T-helper 1 cell treated with Interleukin-12 subunit alpha and Interleukin-12 subunit beta and Interleukin-4 antibody, amounts not matched to agents 30 μg/mL and 1 μg/mL, for 36 hours (primary cell): ENCODE measurements around the gene S100A5.
"Not testable (repeated sequence)": the region's sequence is repeated elsewhere in the genome, so short reads cannot be mapped to it uniquely, and the experiment has no call there.

Experiments used
- H3K27ac Mint-ChIP-seq: one replicate; pipeline ENCODE4 v1.8.0; 2021; ENCODE audit warnings: mild to moderate bottlenecking, mixed read lengths
- H3K27me3 Mint-ChIP-seq: one replicate; pipeline ENCODE4 v1.8.0; 2021; ENCODE audit warnings: low read depth, mixed read lengths
- H3K36me3 Mint-ChIP-seq: one replicate; pipeline ENCODE4 v1.8.0; 2021; ENCODE audit warnings: low read depth, mixed read lengths
- H3K4me1 Mint-ChIP-seq: one replicate; pipeline ENCODE4 v1.8.0; 2021; ENCODE audit warnings: low read depth, mixed read lengths
- H3K4me3 Mint-ChIP-seq: one replicate; pipeline ENCODE4 v1.8.0; 2021; ENCODE audit warnings: mild to moderate bottlenecking, moderate library complexity, mixed read lengths
- H3K9me3 Mint-ChIP-seq: one replicate; pipeline ENCODE4 v1.8.0; 2021; ENCODE audit warnings: mixed read lengths

S100A5 gene

DNA sequence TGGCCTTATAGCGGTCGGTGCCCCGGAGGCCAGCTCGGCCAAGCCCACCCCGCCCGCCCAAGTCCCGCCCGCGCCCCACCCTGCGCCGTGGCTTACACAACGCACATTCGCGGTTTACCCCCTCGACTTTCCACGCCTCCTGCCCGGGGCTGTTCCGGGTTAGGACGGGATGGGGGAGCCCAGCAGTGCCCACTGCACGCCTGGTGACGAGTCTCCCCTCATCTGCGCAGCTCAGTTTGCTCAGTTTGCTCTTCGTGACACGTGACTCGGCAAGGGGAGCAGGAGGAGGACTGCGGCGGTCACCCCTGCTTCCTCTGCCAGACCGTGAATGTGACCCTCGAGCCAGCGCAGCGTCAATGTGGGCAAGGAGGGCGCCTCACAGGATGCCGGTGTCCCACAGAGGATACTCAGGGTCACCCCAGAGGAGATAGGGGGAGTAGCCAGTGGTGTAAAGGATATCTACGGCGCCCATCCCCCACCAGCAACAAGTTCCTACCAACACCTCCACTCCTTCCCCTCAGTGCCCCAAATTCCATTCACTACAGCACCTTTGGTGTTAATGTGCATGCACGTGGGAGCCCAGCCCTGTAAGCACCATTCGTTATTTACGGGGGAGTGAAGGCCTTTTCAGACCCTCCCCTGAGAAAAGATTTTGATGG, 4.6 kb downstream of the S100A5 start:
- Mint-ChIP-seq H3K9me3 (no peaks in the 10 kb centered on the region), H3K4me3 (peak overlapping the region; percentile 85), H3K4me1 (peaks cover 69% of the 10 kb centered on the region), H3K36me3 (peaks cover 39% of the 10 kb centered on the region), H3K27me3 (no peaks in the 10 kb centered on the region), H3K27ac (peak overlapping the region; percentile 97)

DNA sequence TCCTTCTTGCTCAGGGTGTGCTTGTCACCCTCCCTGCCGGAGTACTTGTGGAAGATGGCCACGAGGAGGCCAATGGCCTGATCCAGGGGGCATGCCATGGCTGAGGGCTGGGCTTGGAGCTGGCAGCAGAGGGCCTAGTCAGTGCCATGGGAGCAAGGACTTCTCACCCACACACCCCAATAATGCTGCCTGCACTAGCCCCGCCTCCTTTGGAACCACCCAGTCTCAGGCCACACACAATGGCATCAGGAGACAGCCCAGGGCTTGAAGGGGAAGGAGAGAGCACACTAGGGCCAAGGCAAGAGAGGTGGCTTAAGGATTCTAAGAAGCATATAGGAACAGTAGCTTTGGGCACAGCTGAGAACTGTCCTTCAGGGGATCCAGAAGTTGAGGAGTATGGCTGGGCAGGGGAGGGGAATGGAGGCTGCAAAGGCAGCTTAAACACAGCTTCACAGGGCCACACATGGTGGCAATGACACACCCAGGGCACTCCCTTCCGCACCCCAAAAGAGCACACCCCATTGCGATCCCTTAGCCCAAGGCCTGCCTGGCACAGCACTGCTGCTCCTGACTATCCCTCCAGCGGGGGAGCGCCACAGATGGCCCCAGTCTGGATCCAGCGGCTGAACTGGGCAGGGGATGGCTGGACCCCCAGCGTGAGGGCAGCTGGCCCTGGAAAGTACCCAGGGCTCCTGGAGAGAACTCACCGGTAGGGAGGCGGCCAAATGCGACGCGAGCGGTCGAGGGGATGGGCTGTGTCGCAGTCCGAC, 5.3 kb downstream of the S100A5 start, which contains the start of gene S100A6:
TSS of gene S100A6 (minus strand) at position 750 of the 770 bp plus-strand sequence. CDS start at position 98, 652 bp downstream.
- Mint-ChIP-seq H3K36me3 (peaks cover 39% of the 10 kb centered on the region), H3K9me3 (no peaks in the 10 kb centered on the region), H3K4me3 (peak within 1 kb of the TSS; percentile 98), H3K4me1 (peaks cover 66% of the 10 kb centered on the region), H3K27me3 (no peaks in the 10 kb centered on the region), H3K27ac (peak within 1 kb of the TSS; percentile 98)

DNA sequence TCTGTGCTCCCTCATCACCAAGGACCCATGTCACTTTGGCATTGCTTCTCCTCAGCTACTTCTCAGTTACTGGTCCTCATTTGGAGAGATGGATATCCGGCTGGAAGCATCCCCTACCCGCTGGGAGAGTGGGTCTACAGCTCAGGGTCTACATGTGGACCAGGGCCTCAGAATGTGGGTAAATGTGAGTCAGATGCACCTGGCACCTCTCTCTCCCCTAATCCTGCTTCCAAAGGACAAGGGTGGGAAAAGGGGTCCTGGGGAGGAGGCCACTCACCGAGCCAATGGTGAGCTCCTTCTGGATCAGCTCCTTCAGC, 5.9 kb downstream of the S100A5 start:
- H3K36me3 Mint-ChIP-seq, result peaks cover 33% of the 10 kb centered on the region
- H3K4me3 Mint-ChIP-seq, result peak overlapping the region; percentile 98
- no peaks in the 10 kb centered on the region for H3K27me3 Mint-ChIP-seq
- peaks cover 62% of the 10 kb centered on the region for H3K4me1 Mint-ChIP-seq
- H3K9me3 Mint-ChIP-seq, result no peaks in the 10 kb centered on the region
- H3K27ac Mint-ChIP-seq, result peak overlapping the region; percentile 98

DNA sequence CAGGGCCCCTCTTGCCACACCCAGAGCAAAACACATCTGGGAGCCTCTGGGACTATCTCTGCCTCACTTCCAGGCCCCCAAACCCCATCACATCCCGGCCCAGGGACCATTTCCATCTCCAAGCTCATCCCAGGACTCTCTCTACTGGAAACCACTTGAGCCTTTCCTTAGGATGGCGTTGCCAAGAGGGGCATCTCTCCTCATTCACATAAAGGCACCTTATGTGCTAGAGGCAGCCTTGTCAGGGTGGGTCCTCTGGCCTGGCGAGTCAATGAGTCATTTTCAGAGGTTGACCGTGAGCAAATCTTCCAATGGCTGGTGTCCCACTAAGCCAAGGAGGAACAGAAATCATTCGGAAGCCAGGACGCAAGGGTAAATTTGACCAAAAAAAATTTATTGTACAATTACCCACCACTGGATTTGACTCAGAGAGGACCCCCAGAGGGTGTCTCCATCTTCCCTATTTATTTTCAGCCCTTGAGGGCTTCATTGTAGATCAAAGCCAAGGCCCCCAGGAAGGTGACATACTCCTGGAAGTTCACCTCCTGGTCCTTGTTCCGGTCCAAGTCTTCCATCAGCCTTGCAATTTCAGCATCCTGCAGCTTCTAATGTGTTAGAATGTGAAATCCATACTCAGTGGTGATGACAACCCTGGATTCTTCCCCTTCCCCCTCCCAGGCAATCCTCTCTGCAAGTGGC, 6.4 kb downstream of the S100A5 start:
- Mint-ChIP-seq H3K27me3 (no peaks in the 10 kb centered on the region), H3K4me1 (peaks cover 59% of the 10 kb centered on the region), H3K36me3 (peaks cover 31% of the 10 kb centered on the region), H3K4me3 (peak overlapping the region; percentile 98), H3K27ac (peak overlapping the region; percentile 98), H3K9me3 (no peaks in the 10 kb centered on the region)

DNA sequence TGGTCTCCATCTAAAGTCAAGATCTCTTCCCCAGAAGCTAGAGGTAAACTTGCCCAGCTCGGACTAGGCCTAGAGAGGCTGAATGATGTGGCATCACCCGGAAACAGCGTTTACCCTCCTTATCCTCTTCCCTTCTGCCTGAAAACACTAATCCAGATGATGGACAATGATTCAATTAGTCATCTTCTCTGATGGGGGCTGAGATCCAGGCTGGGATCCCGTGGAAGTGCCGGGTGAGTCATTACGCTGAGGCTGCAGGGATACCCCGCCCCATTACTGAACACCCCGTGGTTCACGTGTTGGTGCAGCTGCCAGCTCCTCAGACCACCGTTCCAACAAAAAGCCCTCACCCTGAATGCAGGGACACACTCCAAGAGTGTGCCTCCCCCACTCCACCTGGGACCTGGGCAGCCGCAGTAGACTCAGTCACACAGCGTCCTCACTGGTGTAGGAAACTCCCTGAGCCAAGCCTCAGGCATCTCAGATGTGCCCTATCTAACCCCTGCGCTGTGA, 7.0 kb downstream of the S100A5 start:
- Mint-ChIP-seq H3K4me3 (peak overlapping the region; percentile 98), H3K4me1 (peaks cover 58% of the 10 kb centered on the region), H3K27ac (peak overlapping the region; percentile 96), H3K9me3 (no peaks in the 10 kb centered on the region), H3K36me3 (peaks cover 33% of the 10 kb centered on the region), H3K27me3 (no peaks in the 10 kb centered on the region)

DNA sequence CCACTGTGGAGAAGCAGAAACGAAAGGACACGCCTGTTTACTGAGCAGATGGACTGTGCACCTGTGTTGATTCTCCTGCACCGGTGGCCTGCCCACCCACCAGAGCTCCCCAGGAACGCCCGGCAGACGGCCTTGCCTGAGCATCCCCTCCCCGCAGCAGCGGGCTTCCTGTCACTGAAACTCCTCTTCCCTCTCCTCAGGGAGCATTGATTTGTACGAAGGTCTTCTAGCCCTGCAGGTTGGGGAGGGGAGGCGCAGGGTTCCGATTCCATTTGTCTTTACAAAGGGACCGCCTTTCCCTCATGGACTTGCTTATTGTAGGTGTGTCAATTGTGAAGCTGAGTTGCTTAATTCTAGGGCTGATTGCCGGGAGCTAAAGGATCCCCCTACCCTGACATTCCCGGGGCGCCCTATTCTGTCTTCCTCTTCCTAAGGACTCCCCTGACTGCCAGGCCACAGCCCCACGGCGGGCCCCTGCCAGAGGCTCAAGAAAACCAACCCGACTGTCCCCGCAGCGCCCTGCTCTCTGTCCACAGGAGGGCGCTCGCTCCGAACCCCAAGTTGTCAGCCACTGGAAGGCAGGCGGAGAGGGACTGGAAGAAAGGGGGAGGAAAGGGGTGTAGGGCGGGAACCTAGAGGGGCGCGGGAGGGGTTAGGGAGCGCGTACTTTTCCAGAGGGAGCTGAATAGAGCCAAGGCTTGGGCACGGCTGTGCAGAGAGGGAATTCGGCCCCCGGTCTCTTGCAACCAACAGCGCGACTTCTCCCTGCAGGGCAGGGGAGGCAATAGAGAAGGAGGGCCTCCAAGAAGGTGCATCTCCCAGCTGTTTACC, 7.8 kb downstream of the S100A5 start:
- no peaks in the 10 kb centered on the region for H3K9me3 Mint-ChIP-seq
- peaks cover 33% of the 10 kb centered on the region for H3K36me3 Mint-ChIP-seq
- peak overlapping the region; percentile 98 for H3K4me3 Mint-ChIP-seq
- peaks cover 54% of the 10 kb centered on the region for H3K4me1 Mint-ChIP-seq
- H3K27ac Mint-ChIP-seq, result peak overlapping the region; percentile 96
- no peaks in the 10 kb centered on the region for H3K27me3 Mint-ChIP-seq

DNA sequence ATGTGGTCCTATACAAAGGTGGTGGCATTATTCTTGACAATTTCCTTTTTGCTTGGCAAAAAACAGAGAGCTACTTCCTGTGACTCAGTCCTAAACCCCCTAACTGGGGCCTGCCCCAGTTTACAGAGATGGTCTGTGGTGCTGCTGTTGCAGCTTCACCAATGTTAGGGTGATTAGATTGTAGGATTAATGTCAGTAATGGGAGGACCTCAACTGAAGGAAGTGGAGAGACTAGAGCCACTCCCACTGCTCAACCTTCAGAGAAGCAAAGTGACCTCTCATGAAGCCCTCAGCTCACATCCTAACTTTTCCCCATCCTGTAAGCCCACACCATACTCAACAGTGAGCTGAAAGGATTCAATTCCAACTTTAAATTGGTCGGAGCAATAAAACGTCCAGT, 8.6 kb downstream of the S100A5 start:
- H3K9me3 Mint-ChIP-seq, result no peaks in the 10 kb centered on the region
- H3K4me1 Mint-ChIP-seq, result peaks cover 53% of the 10 kb centered on the region
- no peaks in the 10 kb centered on the region for H3K27me3 Mint-ChIP-seq
- H3K4me3 Mint-ChIP-seq, result peak overlapping the region; percentile 98
- H3K36me3 Mint-ChIP-seq, result peaks cover 33% of the 10 kb centered on the region
- H3K27ac Mint-ChIP-seq, result peak overlapping the region; percentile 96

DNA sequence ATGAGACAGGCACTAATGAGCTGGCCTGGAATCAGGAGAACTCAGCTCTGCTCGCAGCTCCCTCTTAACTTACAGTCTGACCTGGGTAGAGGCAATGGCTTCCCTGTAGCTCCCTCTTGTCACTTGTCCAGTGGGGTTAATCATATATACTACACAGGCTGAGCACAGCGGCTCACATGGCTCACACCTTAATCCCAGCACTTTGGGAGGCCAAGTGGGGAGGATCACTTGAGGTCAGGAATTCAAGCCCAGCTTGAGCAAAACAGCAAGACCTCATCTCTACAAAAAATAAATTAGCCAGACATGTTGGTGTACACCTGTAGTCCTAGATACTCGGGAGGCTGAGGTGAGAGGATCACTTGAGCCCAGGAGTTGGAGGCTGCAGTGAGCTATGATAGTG, 9.1 kb downstream of the S100A5 start:
- Mint-ChIP-seq H3K27me3 (no peaks in the 10 kb centered on the region), H3K9me3 (no peaks in the 10 kb centered on the region), H3K27ac (peak overlapping the region; percentile 63), H3K4me1 (peaks cover 50% of the 10 kb centered on the region), H3K36me3 (peaks cover 33% of the 10 kb centered on the region), H3K4me3 (no peak overlapping the region)

DNA sequence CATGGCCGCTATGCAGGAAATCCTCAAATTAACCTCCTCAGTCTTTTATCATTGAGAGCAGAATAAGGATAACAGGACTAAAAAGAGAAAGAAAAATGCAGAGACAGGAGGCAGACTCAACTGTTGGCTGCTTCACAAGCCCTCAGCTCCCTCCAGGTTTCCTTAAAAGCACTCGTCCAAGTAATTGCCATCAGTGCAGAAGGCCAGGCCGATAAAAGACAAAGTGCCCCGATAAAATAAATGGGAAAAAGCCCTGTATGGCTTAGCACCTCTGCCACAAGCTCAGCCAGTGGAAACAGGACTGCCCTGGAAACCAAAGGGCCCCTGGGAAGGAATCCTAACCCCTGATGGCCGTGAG, 13.1 kb downstream of the S100A5 start:
- Mint-ChIP-seq H3K4me3 (no peak overlapping the region), H3K27ac (no peak overlapping the region), H3K9me3 (no peaks in the 10 kb centered on the region), H3K27me3 (no peaks in the 10 kb centered on the region), H3K36me3 (peaks cover 9% of the 10 kb centered on the region), H3K4me1 (peaks cover 25% of the 10 kb centered on the region)

DNA sequence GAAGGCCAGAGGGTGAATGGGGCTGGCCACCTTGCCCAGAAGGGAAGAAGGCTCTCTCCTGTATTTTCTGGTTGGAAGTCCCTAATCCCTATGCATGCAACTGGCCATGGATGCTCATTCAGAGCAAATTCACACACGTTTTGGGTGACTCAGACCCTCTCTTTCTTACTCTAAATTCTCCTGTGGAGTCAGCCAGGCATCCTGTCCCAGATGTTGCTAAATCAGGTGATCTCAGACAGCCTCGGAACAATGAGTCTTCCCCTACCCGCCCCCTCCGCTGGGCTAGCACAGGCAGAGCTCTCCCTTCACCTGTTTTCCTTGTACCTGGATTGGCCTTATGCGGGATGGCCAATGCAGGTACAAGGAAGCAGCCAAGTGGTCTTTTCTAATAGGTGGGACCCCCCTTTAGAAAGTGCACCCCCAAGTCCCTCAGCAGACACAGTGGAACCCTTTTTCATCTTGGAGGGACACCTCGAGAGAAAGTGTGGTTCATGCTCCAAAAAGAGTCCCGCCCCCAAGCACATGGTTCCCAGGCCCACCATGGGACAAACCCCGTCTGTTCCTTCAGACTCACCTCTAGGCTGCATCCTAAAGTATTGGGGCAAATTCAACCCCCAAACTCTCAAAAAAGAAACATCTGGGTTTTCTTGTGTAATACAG, 13.6 kb downstream of the S100A5 start:
- peaks cover 5% of the 10 kb centered on the region for H3K36me3 Mint-ChIP-seq

DNA sequence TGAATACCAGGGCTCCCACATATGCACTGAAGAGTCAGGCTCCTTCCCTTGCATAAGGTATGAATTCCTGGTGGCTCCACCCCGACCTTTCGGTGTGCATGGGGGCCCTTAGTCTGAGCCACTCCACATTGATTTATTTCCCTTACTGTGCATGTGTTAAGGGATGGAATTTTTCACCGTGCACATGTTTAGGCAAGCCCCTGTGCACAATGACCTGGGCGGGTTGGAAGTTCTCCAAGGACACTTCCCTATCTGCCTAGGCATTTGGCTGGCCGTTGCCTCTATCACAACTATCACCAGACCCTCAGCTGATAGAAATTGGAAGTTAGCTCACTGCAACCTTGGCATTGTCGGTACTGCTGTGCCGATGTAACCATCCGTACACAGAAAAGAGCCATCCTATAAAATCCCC, 14.6 kb downstream of the S100A5 start:
- no peaks in the 10 kb centered on the region for H3K9me3 Mint-ChIP-seq
- H3K27me3 Mint-ChIP-seq, result no peaks in the 10 kb centered on the region
- H3K27ac Mint-ChIP-seq, result no peak overlapping the region
- H3K36me3 Mint-ChIP-seq, result peaks cover 4% of the 10 kb centered on the region
- H3K4me1 Mint-ChIP-seq, result peaks cover 15% of the 10 kb centered on the region
- H3K4me3 Mint-ChIP-seq, result no peak overlapping the region

More for the DNA sequence above, 13.6 kb downstream of the S100A5 start:
- no peak overlapping the region for H3K4me3 Mint-ChIP-seq
- H3K4me1 Mint-ChIP-seq, result peaks cover 24% of the 10 kb centered on the region
- no peak overlapping the region for H3K27ac Mint-ChIP-seq
- no peaks in the 10 kb centered on the region for H3K9me3 Mint-ChIP-seq
- no peaks in the 10 kb centered on the region for H3K27me3 Mint-ChIP-seq

DNA sequence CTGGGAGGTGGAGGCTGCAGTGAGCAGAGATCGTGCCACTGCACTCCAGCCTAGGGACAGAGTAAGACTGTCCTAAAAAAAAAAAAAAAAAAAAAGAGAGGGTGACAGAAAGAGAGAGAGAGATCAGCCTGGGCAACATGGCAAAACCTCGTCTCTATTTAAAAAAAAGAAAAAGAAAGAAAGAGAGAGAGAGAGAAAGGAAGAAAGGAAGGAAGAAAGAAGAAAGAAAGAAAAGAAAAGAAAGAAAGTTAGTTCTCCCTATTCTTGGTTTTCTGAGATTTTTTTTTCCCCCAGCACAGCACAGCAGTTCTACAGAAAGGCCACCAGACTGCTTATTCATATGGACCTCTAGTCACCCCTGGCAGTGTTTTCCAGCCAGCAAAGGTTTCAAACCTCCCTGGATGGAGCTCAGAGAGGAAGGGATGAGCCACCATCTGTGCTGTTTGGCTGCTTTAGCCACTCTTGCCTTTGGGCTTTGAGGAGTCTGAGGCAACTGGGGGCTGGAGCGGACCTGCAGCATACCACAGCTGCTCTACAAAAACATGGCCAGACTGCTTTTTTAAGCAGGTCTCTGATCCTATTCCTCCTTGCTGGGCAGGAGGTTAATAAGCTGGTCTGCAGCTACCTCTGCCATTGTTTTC, 15.5 kb downstream of the S100A5 start:
- Mint-ChIP-seq H3K36me3 (peaks cover 4% of the 10 kb centered on the region), H3K4me3 (no peak overlapping the region), H3K9me3 (no peaks in the 10 kb centered on the region), H3K4me1 (peaks cover 9% of the 10 kb centered on the region), H3K27ac (no peak overlapping the region), H3K27me3 (no peaks in the 10 kb centered on the region)

DNA sequence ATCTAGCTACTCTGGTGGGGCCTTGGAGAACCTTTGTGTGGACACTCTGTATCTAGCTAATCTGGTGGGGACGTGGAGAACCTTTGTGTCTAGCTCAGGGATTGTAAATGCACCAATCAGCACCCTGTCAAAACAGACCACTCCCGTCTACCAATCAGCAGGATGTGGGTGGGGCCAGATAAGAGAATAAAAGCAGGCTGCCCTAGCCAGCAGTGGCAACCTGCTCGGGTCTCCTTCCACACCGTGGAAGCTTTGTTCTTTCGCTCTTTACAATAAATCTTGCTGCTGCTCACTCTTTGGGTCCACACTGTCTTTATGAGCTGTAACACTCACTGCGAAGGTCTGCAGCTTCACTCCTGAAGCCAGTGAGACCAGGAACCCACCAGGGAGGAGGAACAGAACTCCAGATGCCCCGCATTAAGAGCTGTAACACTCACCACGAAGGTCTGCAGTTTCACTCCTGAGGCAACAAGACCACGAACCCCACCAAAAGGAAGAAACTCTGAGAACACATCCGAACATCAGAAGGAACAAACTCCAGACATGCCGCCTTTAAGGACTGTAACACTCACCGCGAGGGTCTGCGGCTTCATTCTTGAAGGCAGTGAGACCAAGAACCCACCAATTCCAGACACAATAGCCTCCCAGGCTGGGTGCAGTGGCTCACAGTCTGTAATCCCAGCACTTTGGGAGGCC, 18.2 kb downstream of the S100A5 start:
- not testable (repeated sequence) for H3K36me3 Mint-ChIP-seq, H3K27me3 Mint-ChIP-seq, H3K9me3 Mint-ChIP-seq, H3K4me1 Mint-ChIP-seq, H3K4me3 Mint-ChIP-seq, H3K27ac Mint-ChIP-seq
